AG08396 (cell line): Measurements from ENCODE around the gene BTF3L4.
"Not testable (repeated sequence)": the region's sequence is repeated elsewhere in the genome, so short reads cannot be mapped to it uniquely, and the experiment has no call there.

ENCODE experiments used
- DNase-seq: peaks from one replicate; pipeline ENCODE4 v3.0.0; 2012; ENCODE audit warnings: low spot score, mixed read lengths

BTF3L4 gene

GRCh38 chr1:52056163-52056936, at the start of gene BTF3L4:
TSS of gene BTF3L4 (plus strand) at chr1:52056295. CDS start at chr1:52059848, 3,553 bp downstream.
- peak; percentile 92 for DNase-seq

GRCh38 chr1:52007215-52008002, 48.7 kb upstream of the BTF3L4 start:
- no peak for DNase-seq

- DNase-seq, result no peak
These were observed 47.9 kb upstream of the BTF3L4 start for GRCh38 chr1:52008071-52008809.

GRCh38 chr1:52022133-52022532, 34.0 kb upstream of the BTF3L4 start:
- no peak for DNase-seq

GRCh38 chr1:52026278-52026677, 29.8 kb upstream of the BTF3L4 start:
- no peak for DNase-seq

GRCh38 chr1:52028328-52028727, 27.8 kb upstream of the BTF3L4 start:
- no peak for DNase-seq

GRCh38 chr1:52028839-52029238, 27.3 kb upstream of the BTF3L4 start:
- not testable (repeated sequence) for DNase-seq

GRCh38 chr1:52032124-52032784, 23.8 kb upstream of the BTF3L4 start:
- DNase-seq, result peak; percentile 17

GRCh38 chr1:52032785-52033131, 23.3 kb upstream of the BTF3L4 start:
- peak; percentile 61 for DNase-seq

- peak; percentile 89 for DNase-seq
These were observed 22.7 kb upstream of the BTF3L4 start, which contains the start of gene KTI12 for GRCh38 chr1:52033190-52034049. TSS of gene KTI12 (minus strand) at chr1:52033810. CDS start at chr1:52033761, 49 bp downstream.

- DNase-seq, result no peak
These were observed 22.1 kb upstream of the BTF3L4 start for GRCh38 chr1:52034050-52034384.

GRCh38 chr1:52037402-52037814, 18.7 kb upstream of the BTF3L4 start:
- peak; percentile 21 for DNase-seq

GRCh38 chr1:52037909-52038308, 18.2 kb upstream of the BTF3L4 start:
- no peak for DNase-seq

GRCh38 chr1:52041551-52042185, 14.4 kb upstream of the BTF3L4 start:
- no peak for DNase-seq

- DNase-seq, result no peak
These were observed 10.9 kb upstream of the BTF3L4 start for GRCh38 chr1:52045236-52045635.

GRCh38 chr1:52045666-52046195, 10.4 kb upstream of the BTF3L4 start:
- not testable (repeated sequence) for DNase-seq

- not testable (repeated sequence) for DNase-seq
These were observed 6.8 kb upstream of the BTF3L4 start for GRCh38 chr1:52049337-52049736.

GRCh38 chr1:52053862-52054261, 2.2 kb upstream of the BTF3L4 start:
- no peak for DNase-seq

GRCh38 chr1:52054496-52055065, 1.5 kb upstream of the BTF3L4 start:
- DNase-seq, result no peak
